Adipose tissue (tissue), 3 donors: ENCODE results near the gene GCN1. TPM values are rescaled to one million over a fixed set of nuclear protein-coding genes. Genes with fewer than 3 reads are reported as not detected.
A peak's percentile ranks its signal among the peaks of the same experiment; 100 is the strongest.
"Not testable (repeated sequence)": the region's sequence is repeated elsewhere in the genome, so short reads cannot be mapped to it uniquely, and the experiment has no call there.

Experiments
- H3K27ac ChIP-seq: one replicate; pipeline ENCODE4 v1.5.1; 2013; ENCODE audit warnings: low read depth, low read length
- WGBS, 3 donors: extraction: QIAGEN DNeasy Blood & Tissue Kit; methylation state at CpG; one replicate each; pipeline ENCODE4 v1.1.7; 2013; 5-methylcytosine and 5-hydroxymethylcytosine counted together
- polyA plus RNA-seq, 3 donors: library from polyadenylated mRNA; stranded (reverse); fragments of 200-250 nt; gene quantifications; one replicate each; pipeline ENCODE4 v1.2.3, GENCODE V29; 2013
- donor health status: healthy with polysubstance abuse.
- donor health status: Bipolar disorder and iron deficiency.
- donor health status: healthy.

GCN1 gene
- polyA plus RNA-seq, 3 donors = 14.6 to 30.5 (median 19.1) TPM

- 11 to 18% (median 17%) methylated on average over 12 of the region's 12 CpGs for WGBS, 3 donors
Measured at GRCh38 chr12:120199595-120200306, 5.2 kb upstream of the GCN1 start.

GRCh38 chr12:120199025-120199424 lies 4.5 kb upstream of the GCN1 start:
- WGBS, 3 donors = 53 to 65% (median 62%) methylated on average over 7 of the region's 7 CpGs
- no peak overlapping the region for H3K27ac ChIP-seq

More at GRCh38 chr12:120199595-120200306, 5.2 kb upstream of the GCN1 start:
- peak overlapping the region; percentile 54 for H3K27ac ChIP-seq

- H3K27ac ChIP-seq = no peak overlapping the region
- 70 to 82% (median 81%) methylated on average over 4 of the region's 4 CpGs for WGBS, 3 donors
Measured at GRCh38 chr12:120197542-120197887, 3.0 kb upstream of the GCN1 start.

GRCh38 chr12:120196817-120197541 lies 2.5 kb upstream of the GCN1 start:
- H3K27ac ChIP-seq = not testable (repeated sequence)
- 62 to 70% (median 67%) methylated on average over 7 of the region's 7 CpGs for WGBS, 3 donors

- peak overlapping the region; percentile 9 for H3K27ac ChIP-seq
Measured at GRCh38 chr12:120196363-120196762, 1.8 kb upstream of the GCN1 start.

GRCh38 chr12:120194226-120194533 lies 335 bp downstream of the GCN1 start:
- H3K27ac ChIP-seq = peak overlapping the region; percentile 57
- 1 to 2% (median 1%) methylated on average over 18 of the region's 18 CpGs for WGBS, 3 donors

More at GRCh38 chr12:120196363-120196762, 1.8 kb upstream of the GCN1 start:
- WGBS, 3 donors = 38 to 73% (median 49%) methylated on average over 1 of the region's 1 CpG

- H3K27ac ChIP-seq = not testable (repeated sequence)
- WGBS, 3 donors = 71 to 83% (median 80%) methylated on average over 8 of the region's 8 CpGs
Measured at GRCh38 chr12:120193286-120193685, 1.2 kb downstream of the GCN1 start.

- no peak overlapping the region for H3K27ac ChIP-seq
- 69 to 83% (median 77%) methylated on average over 7 of the region's 7 CpGs for WGBS, 3 donors
Measured at GRCh38 chr12:120190985-120191480, 3.5 kb downstream of the GCN1 start.

GRCh38 chr12:120190386-120190785 lies 4.1 kb downstream of the GCN1 start:
- 82% methylated on average over 5 of the region's 5 CpGs for WGBS, 3 donors
- H3K27ac ChIP-seq = no peak overlapping the region

GRCh38 chr12:120186654-120187053 lies 7.9 kb downstream of the GCN1 start:
- WGBS, 3 donors = 83 to 91% (median 89%) methylated on average over 4 of the region's 4 CpGs
- H3K27ac ChIP-seq = no peak overlapping the region

GRCh38 chr12:120183211-120183631 lies 11.3 kb downstream of the GCN1 start:
- H3K27ac ChIP-seq = no peak overlapping the region
- 87 to 90% (median 88%) methylated on average over 5 of the region's 5 CpGs for WGBS, 3 donors

GRCh38 chr12:120181991-120182631 lies 12.4 kb downstream of the GCN1 start:
- H3K27ac ChIP-seq = no peak overlapping the region
- WGBS, 3 donors = 78 to 82% (median 79%) methylated on average over 8 of the region's 8 CpGs

- no peak overlapping the region for H3K27ac ChIP-seq
- WGBS, 3 donors = 94 to 98% (median 94%) methylated on average over 7 of the region's 7 CpGs
Measured at GRCh38 chr12:120180975-120181374, 13.5 kb downstream of the GCN1 start.

- H3K27ac ChIP-seq = no peak overlapping the region
- WGBS, 3 donors = 93 to 95% (median 94%) methylated on average over 11 of the region's 11 CpGs
Measured at GRCh38 chr12:120175537-120175936, 19.0 kb downstream of the GCN1 start.

- 85 to 95% (median 89%) methylated on average over 5 of the region's 5 CpGs for WGBS, 3 donors
- H3K27ac ChIP-seq = no peak overlapping the region
Measured at GRCh38 chr12:120175062-120175461, 19.5 kb downstream of the GCN1 start.

GRCh38 chr12:120172053-120172452 lies 22.5 kb downstream of the GCN1 start:
- WGBS, 3 donors = 92 to 98% (median 95%) methylated on average over 3 of the region's 3 CpGs

GRCh38 chr12:120170631-120171030 lies 23.9 kb downstream of the GCN1 start:
- 90 to 92% (median 92%) methylated on average over 7 of the region's 7 CpGs for WGBS, 3 donors
- no peak overlapping the region for H3K27ac ChIP-seq

More at GRCh38 chr12:120172053-120172452, 22.5 kb downstream of the GCN1 start:
- H3K27ac ChIP-seq = no peak overlapping the region

GRCh38 chr12:120169946-120170345 lies 24.6 kb downstream of the GCN1 start:
- whole genome bisulfite sequencing, 3 donors = 96 to 100% (median 98%) methylated on average over 2 of the region's 2 CpGs
- H3K27ac ChIP-seq = no peak overlapping the region

- WGBS, 3 donors = 94 to 96% (median 95%) methylated on average over 4 of the region's 4 CpGs
Measured at GRCh38 chr12:120168337-120168736, 26.2 kb downstream of the GCN1 start.

More at GRCh38 chr12:120168337-120168736, 26.2 kb downstream of the GCN1 start:
- no peak overlapping the region for H3K27ac ChIP-seq
